Measurements from ENCODE around the gene FHOD1. TPM values are rescaled to one million over a fixed set of nuclear protein-coding genes. Genes with fewer than 3 reads are reported as not detected.

Gene FHOD1
- total and polyA plus RNA-seq, 9 of the 15 experiments (the other 6 are each of a cell fraction or from before 2014, with no cell fraction given): 18.7 to 126 (median 32.3) TPM

- TF ChIP-seq CHD1 (IDR thresholded peaks at IDR 0.05; ENCODE audit: low read length) (no peak), HCFC1 (IDR thresholded peaks at IDR 0.05; ENCODE audit: low read depth, low read length) (no peak), CREB3 (tag; conservative IDR thresholded peaks at IDR 0.05; ENCODE audit: low read depth) (no peak), BCL6 (CRISPR knock-in tag; IDR thresholded peaks at IDR 0.05) (no peak), SOX6 (IDR thresholded peaks at IDR 0.05) (peak; percentile 44; the same call in 1 of the 2 replicates), TAL1 (IDR thresholded peaks at IDR 0.05) (no peak), GTF2B (IDR thresholded peaks at IDR 0.05; ENCODE audit: extremely low read depth, insufficient read length) (no peak), CHD2 (IDR thresholded peaks at IDR 0.05; ENCODE audit: low read depth, low read length) (no peak), FOXJ3 (CRISPR knock-in tag; IDR thresholded peaks at IDR 0.05) (no peak), EP400 (IDR thresholded peaks at IDR 0.05) (peak; percentile 19; the same call in 1 of the 2 replicates), POLR2H (tag; IDR thresholded peaks at IDR 0.05; ENCODE audit: low read depth) (no peak), SREBF1 (IDR thresholded peaks at IDR 0.05; ENCODE audit: borderline replicate concordance, low read depth, low read length) (no peak), SIRT6 (IDR thresholded peaks at IDR 0.05; ENCODE audit: low read depth, low read length) (no peak), COPS2 (conservative IDR thresholded peaks at IDR 0.05) (no peak), ZNF398 (CRISPR knock-in tag; IDR thresholded peaks at IDR 0.05) (no peak), JUNB (CRISPR knock-in tag; conservative IDR thresholded peaks at IDR 0.05) (no peak), ZNF184 (CRISPR knock-in tag; IDR thresholded peaks at IDR 0.05) (no peak), TCF7L2 (IDR thresholded peaks at IDR 0.05; ENCODE audit: low read depth, low read length) (no peak), NFXL1 (CRISPR knock-in tag; IDR thresholded peaks at IDR 0.05) (no peak), SMC3 (conservative IDR thresholded peaks at IDR 0.05; ENCODE audit: insufficient read depth, low read depth, low read length) (no peak), CBFA2T2 (conservative IDR thresholded peaks at IDR 0.05) (no peak), GTF2A2 (tag; IDR thresholded peaks at IDR 0.05) (no peak), MCM3 (IDR thresholded peaks at IDR 0.05) (no peak), ATF7 (IDR thresholded peaks at IDR 0.05) (no peak), ZNF778 (CRISPR knock-in tag; IDR thresholded peaks at IDR 0.05) (no peak), NKRF (IDR thresholded peaks at IDR 0.05; ENCODE audit: borderline replicate concordance) (no peak)
These were observed 6.0 kb downstream of the FHOD1 start (continued) for GRCh38 chr16:67241008-67241900.

Data from K562 (cell line).